Cardiac fibroblast (primary cell): ENCODE data around the gene ARMC9.

Source experiments
- DNase-seq, 2 donors: peaks; one replicate each; pipeline versions ENCODE4 v3.0.0 to v3.0.0-alpha.2; 2010; ENCODE audit warnings: low read depth in 2 of 2
- H3K4me3 ChIP-seq, 2 donors: replicated peaks in 1 of 2; 1 replicate in 1 of 2; 2 replicates in 1 of 2; pipeline ENCODE4 v1.5.1; 2011; ENCODE audit warnings: low read depth in 2 of 2, low read length in 2 of 2, mild to moderate bottlenecking in 2 of 2, moderate library complexity in 1 of 2
- CTCF ChIP-seq: IDR thresholded peaks from one replicate; pipeline ENCODE4 v1.5.1; 2011; ENCODE audit warnings: low read depth, mild to moderate bottlenecking, low read length, inconsistent platforms

The ARMC9 gene

GRCh38 chr2:231319867-231320266 is 121.4 kb downstream of the ARMC9 start:
- H3K4me3 ChIP-seq: no peak overlapping the region
- no peak for DNase-seq
- no peak for TF ChIP-seq CTCF

- no peak for TF ChIP-seq CTCF
- no peak for DNase-seq
- no peak overlapping the region for H3K4me3 ChIP-seq
These were observed 122.6 kb downstream of the ARMC9 start for GRCh38 chr2:231321021-231321420.

GRCh38 chr2:231321556-231322334 is 123.3 kb downstream of the ARMC9 start:
- no peak for TF ChIP-seq CTCF
- H3K4me3 ChIP-seq: no peak overlapping the region
- DNase-seq: no peak

GRCh38 chr2:231323316-231323715 is 124.9 kb downstream of the ARMC9 start:
- no peak for DNase-seq
- H3K4me3 ChIP-seq: no peak overlapping the region
- no peak for TF ChIP-seq CTCF

GRCh38 chr2:231325826-231326225 is 127.4 kb downstream of the ARMC9 start:
- H3K4me3 ChIP-seq: no peak overlapping the region
- no peak for TF ChIP-seq CTCF
- no peak for DNase-seq

GRCh38 chr2:231326404-231326803 is 128.0 kb downstream of the ARMC9 start:
- no peak overlapping the region for H3K4me3 ChIP-seq
- no peak for DNase-seq
- TF ChIP-seq CTCF: no peak

GRCh38 chr2:231330311-231330710 is 131.9 kb downstream of the ARMC9 start:
- no peak for DNase-seq
- H3K4me3 ChIP-seq: no peak overlapping the region
- no peak for TF ChIP-seq CTCF
